Nephron progenitor cell (in vitro differentiated cells): ENCODE results near the gene IQCM.
"Not testable (repeated sequence)": the region's sequence is repeated elsewhere in the genome, so short reads cannot be mapped to it uniquely, and the experiment has no call there.

Source experiments
- DNase-seq: peaks from one replicate; pipeline ENCODE4 v3.0.0; 2021
- H3K27ac Mint-ChIP-seq: 2 replicates; pipeline ENCODE4 v1.8.0; 2021; ENCODE audit warnings: mild to moderate bottlenecking, moderate library complexity, mixed read lengths
- H3K27me3 Mint-ChIP-seq: 2 replicates; pipeline ENCODE4 v1.8.0; 2021; ENCODE audit warnings: mild to moderate bottlenecking, low read depth, mixed read lengths; ENCODE audit not compliant: poor library complexity
- H3K36me3 Mint-ChIP-seq: 2 replicates; pipeline ENCODE4 v1.8.0; 2021; ENCODE audit warnings: low read depth, mixed read lengths
- H3K4me1 Mint-ChIP-seq: 2 replicates; pipeline ENCODE4 v1.8.0; 2021; ENCODE audit warnings: mixed read lengths
- H3K4me3 Mint-ChIP-seq: 2 replicates; pipeline ENCODE4 v1.8.0; 2021; ENCODE audit warnings: mild to moderate bottlenecking, moderate library complexity, mixed read lengths
- H3K9me3 Mint-ChIP-seq: 2 replicates; pipeline ENCODE4 v1.8.0; 2021; ENCODE audit warnings: mild to moderate bottlenecking, moderate library complexity, mixed read lengths
- CTCF ChIP-seq: fragments of 200-600 bp; sonication (generic); IDR thresholded peaks from 2 replicates; pipeline ENCODE4 v1.5.0; 2021; ENCODE audit warnings: antibody characterized with exemption

The IQCM gene

GRCh38 chr4:149345424-149345823, 470.2 kb downstream of the IQCM start:
- no peak for DNase-seq
- H3K27me3 Mint-ChIP-seq = peaks cover 7% of the 10 kb centered on the region
- H3K9me3 Mint-ChIP-seq = no peaks in the 10 kb centered on the region
- H3K36me3 Mint-ChIP-seq = no peaks in the 10 kb centered on the region
- H3K4me3 Mint-ChIP-seq = no peak overlapping the region
- TF ChIP-seq CTCF = no peak
- H3K27ac Mint-ChIP-seq = no peak overlapping the region
- no peaks in the 10 kb centered on the region for H3K4me1 Mint-ChIP-seq

DNA sequence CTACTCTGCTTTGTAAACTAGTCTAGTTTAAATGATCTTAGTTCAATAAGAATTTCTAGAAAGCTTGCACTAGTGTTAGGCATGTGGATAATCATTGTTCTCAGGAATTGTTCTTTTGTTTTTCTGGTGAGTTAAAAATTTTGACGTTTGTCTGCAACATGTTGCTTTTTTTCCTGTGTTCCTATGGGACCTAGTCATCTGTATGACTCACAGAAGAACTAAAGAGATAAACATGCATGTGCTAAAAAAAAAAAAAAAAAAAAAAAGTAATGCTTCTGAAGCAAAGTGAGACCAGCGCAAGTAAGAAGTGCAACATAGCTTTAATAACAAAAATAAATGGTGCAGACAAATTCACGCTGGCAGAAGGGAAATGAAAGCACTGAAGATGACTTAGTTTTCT, 471.2 kb downstream of the IQCM start:
- peaks cover 6% of the 10 kb centered on the region for H3K9me3 Mint-ChIP-seq
- no peaks in the 10 kb centered on the region for H3K4me1 Mint-ChIP-seq
- H3K4me3 Mint-ChIP-seq = no peak overlapping the region
- peaks cover 8% of the 10 kb centered on the region for H3K27me3 Mint-ChIP-seq
- no peak for DNase-seq
- no peak overlapping the region for H3K27ac Mint-ChIP-seq
- TF ChIP-seq CTCF = no peak
- H3K36me3 Mint-ChIP-seq = no peaks in the 10 kb centered on the region

DNA sequence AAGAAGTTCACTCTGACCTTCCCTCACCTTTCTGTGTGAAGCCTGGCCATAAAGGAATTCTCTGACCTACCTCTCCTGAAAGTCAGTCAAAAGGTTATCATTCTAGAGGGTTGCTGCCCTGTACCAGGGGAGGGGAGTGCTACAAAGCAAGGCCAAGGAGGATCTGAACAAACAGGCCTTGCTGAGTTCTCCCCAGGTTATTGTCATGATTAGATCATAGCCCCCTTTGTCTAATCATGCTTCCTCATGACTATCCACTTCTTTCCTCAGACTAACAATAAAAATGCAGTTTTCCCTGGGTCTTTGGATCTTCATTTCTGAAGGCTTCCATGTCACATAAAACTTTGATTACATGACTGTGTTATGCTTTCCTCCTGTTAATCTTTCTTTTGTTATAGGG, 472.0 kb downstream of the IQCM start:
- Mint-ChIP-seq H3K27me3 (peaks cover 7% of the 10 kb centered on the region), H3K27ac (no peak overlapping the region), H3K36me3 (no peaks in the 10 kb centered on the region), H3K9me3 (peaks cover 14% of the 10 kb centered on the region), H3K4me1 (no peaks in the 10 kb centered on the region), H3K4me3 (no peak overlapping the region)
- no peak for TF ChIP-seq CTCF
- DNase-seq = no peak

DNA sequence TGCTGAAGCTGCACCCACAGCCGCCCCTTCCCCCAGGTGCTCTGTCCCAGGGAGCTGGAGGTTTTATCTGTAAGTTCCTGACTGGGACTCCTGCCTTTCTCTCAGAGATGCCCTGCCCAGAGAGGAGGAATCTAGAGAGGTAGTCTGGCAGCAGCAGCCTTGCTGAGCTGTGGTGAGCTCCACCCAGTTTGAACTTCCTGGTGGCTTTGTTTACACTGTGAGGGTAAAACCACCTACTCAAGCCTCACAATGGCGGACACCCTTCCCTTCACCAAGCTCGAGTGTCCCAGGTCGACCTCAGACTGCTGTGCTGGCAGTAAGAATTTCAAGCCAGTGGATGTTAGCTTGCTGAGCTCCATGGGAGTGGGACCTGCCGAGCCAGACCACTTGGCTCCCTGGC, 474.5 kb downstream of the IQCM start:
- H3K36me3 Mint-ChIP-seq, H3K27ac Mint-ChIP-seq, DNase-seq, H3K27me3 Mint-ChIP-seq, H3K4me1 Mint-ChIP-seq, H3K4me3 Mint-ChIP-seq: not testable (repeated sequence)
- H3K9me3 Mint-ChIP-seq = peaks cover 32% of the 10 kb centered on the region

- Mint-ChIP-seq H3K36me3 (no peaks in the 10 kb centered on the region), H3K27ac (no peak overlapping the region), H3K4me1 (no peaks in the 10 kb centered on the region), H3K9me3 (peaks cover 14% of the 10 kb centered on the region), H3K4me3 (no peak overlapping the region), H3K27me3 (no peaks in the 10 kb centered on the region)
- DNase-seq = no peak
- TF ChIP-seq CTCF = no peak
These were observed 487.5 kb downstream of the IQCM start for GRCh38 chr4:149328161-149328560.

GRCh38 chr4:149322203-149322602, 493.4 kb downstream of the IQCM start:
- H3K36me3 Mint-ChIP-seq = no peaks in the 10 kb centered on the region
- H3K4me1 Mint-ChIP-seq = no peaks in the 10 kb centered on the region
- peaks cover 41% of the 10 kb centered on the region for H3K9me3 Mint-ChIP-seq
- no peaks in the 10 kb centered on the region for H3K27me3 Mint-ChIP-seq
- H3K27ac Mint-ChIP-seq = no peak overlapping the region
- no peak for TF ChIP-seq CTCF
- DNase-seq = no peak
- H3K4me3 Mint-ChIP-seq = no peak overlapping the region
